UCSD-AML1 (cell line): ENCODE data around the gene EXOC4.

ENCODE experiments used
- DNase-seq: peaks from one replicate; lab custom pipeline; 2025; ENCODE audit not compliant: unreplicated experiment; lab: John Stamatoyannopoulos, UW

The EXOC4 gene

GRCh38 chr7:133696056-133696455 lies 443.2 kb downstream of the EXOC4 start:
- DNase-seq, result no peak

GRCh38 chr7:133697585-133697984 lies 444.7 kb downstream of the EXOC4 start:
- no peak for DNase-seq

GRCh38 chr7:133698127-133698526 lies 445.2 kb downstream of the EXOC4 start:
- no peak for DNase-seq

- no peak for DNase-seq
These were observed 446.5 kb downstream of the EXOC4 start for GRCh38 chr7:133699386-133699785.

- DNase-seq, result no peak
These were observed 449.2 kb downstream of the EXOC4 start for GRCh38 chr7:133702078-133702477.

- no peak for DNase-seq
These were observed 450.1 kb downstream of the EXOC4 start for GRCh38 chr7:133702960-133703359.

GRCh38 chr7:133703547-133703946 lies 450.7 kb downstream of the EXOC4 start:
- DNase-seq, result no peak

GRCh38 chr7:133704453-133704852 lies 451.6 kb downstream of the EXOC4 start:
- no peak for DNase-seq

GRCh38 chr7:133705596-133705995 lies 452.7 kb downstream of the EXOC4 start:
- DNase-seq, result no peak

- DNase-seq, result no peak
These were observed 453.1 kb downstream of the EXOC4 start for GRCh38 chr7:133706016-133706415.

GRCh38 chr7:133709036-133709880 lies 456.4 kb downstream of the EXOC4 start:
- no peak for DNase-seq

GRCh38 chr7:133712544-133712943 lies 459.7 kb downstream of the EXOC4 start:
- DNase-seq, result no peak

GRCh38 chr7:133714654-133715053 lies 461.8 kb downstream of the EXOC4 start:
- no peak for DNase-seq

- DNase-seq, result no peak
These were observed 465.3 kb downstream of the EXOC4 start for GRCh38 chr7:133718131-133718530.

GRCh38 chr7:133723044-133723443 lies 470.2 kb downstream of the EXOC4 start:
- no peak for DNase-seq

GRCh38 chr7:133724148-133724547 lies 471.3 kb downstream of the EXOC4 start:
- DNase-seq, result no peak

GRCh38 chr7:133724694-133725093 lies 471.8 kb downstream of the EXOC4 start:
- DNase-seq, result no peak

- no peak for DNase-seq
These were observed 474.8 kb downstream of the EXOC4 start for GRCh38 chr7:133727476-133728214.

- no peak for DNase-seq
These were observed 477.5 kb downstream of the EXOC4 start for GRCh38 chr7:133730360-133730759.

- no peak for DNase-seq
These were observed 480.5 kb downstream of the EXOC4 start for GRCh38 chr7:133733401-133733800.

- DNase-seq, result no peak
These were observed 482.3 kb downstream of the EXOC4 start for GRCh38 chr7:133735222-133735621.

- DNase-seq, result no peak
These were observed 486.9 kb downstream of the EXOC4 start for GRCh38 chr7:133739817-133740216.
